GM10248 (cell line): Measurements from ENCODE around the gene PPIG.

Experiments used
- CTCF ChIA-PET: fragments of 300-600 bp; sonication (Branson Sonifier 250); formaldehyde crosslinking; extraction: SDS; loops from one replicate; lab custom pipeline; 2021; ENCODE audit warnings: antibody characterized with exemption; lab: Yijun Ruan, JAX
- POLR2A ChIA-PET: fragments of 350-650 bp; sonication (Branson Sonifier 250); formaldehyde crosslinking; extraction: SDS; loops from one replicate; lab custom pipeline; 2020; ENCODE audit warnings: antibody characterized with exemption; lab: Yijun Ruan, JAX
- DNase-seq: peaks from one replicate; pipeline ENCODE4 v3.0.0; 2012; ENCODE audit errors: extremely low spot score
- CTCF ChIP-seq: IDR thresholded peaks from 2 replicates; pipeline ENCODE4 v1.5.1; 2012; ENCODE audit warnings: mild to moderate bottlenecking, low read depth; ENCODE audit errors: extremely low read depth, missing control alignments, control extremely low read depth

Gene PPIG

GRCh38 chr2:169640104-169640503, 56.0 kb downstream of the PPIG start:
- ChIA-PET POLR2A (no interaction called here), CTCF (interaction anchor here (1.4 to 1.8 kb wide), 3 partner anchors 10 to 103 kb away, joined by 3 to 5 read pairs (median 4); no protein-coding TSS in a partner anchor)
- TF ChIP-seq CTCF: no peak
- no peak for DNase-seq

- POLR2A ChIA-PET: no interaction called here
- TF ChIP-seq CTCF: no peak
- DNase-seq: no peak
- CTCF ChIA-PET: interaction anchor here (1.7 to 1.8 kb wide), 2 partner anchors 12 to 13 kb away, joined by 4 to 5 read pairs; no protein-coding TSS in a partner anchor
Observed at GRCh38 chr2:169641464-169641863, 57.3 kb downstream of the PPIG start.

- DNase-seq: no peak
- ChIA-PET CTCF (no interaction called here), POLR2A (no interaction called here)
- TF ChIP-seq CTCF: no peak
Observed at GRCh38 chr2:169644173-169644572, 60.0 kb downstream of the PPIG start.

- TF ChIP-seq CTCF: no peak
- ChIA-PET POLR2A (no interaction called here), CTCF (no interaction called here)
- DNase-seq: no peak
Observed at GRCh38 chr2:169647496-169647895, 63.3 kb downstream of the PPIG start.

- CTCF ChIA-PET: no interaction called here
- POLR2A ChIA-PET: no interaction called here
- no peak for DNase-seq
- no peak for TF ChIP-seq CTCF
Observed at GRCh38 chr2:169649278-169649677, 65.1 kb downstream of the PPIG start.

GRCh38 chr2:169653636-169654035, 69.5 kb downstream of the PPIG start:
- ChIA-PET POLR2A (no interaction called here), CTCF (no interaction called here)
- no peak for TF ChIP-seq CTCF
- DNase-seq: no peak
